Stimulated activated CD8-positive, alpha-beta memory T cell treated with anti-CD3 and anti-CD28 coated beads, Interleukin-15, amount 100 ng/mL, for 1 hour (primary cell): ENCODE results near the gene CYB561A3.

Experiments
- DNase-seq: peaks from one replicate; pipeline ENCODE4 v3.0.0-alpha.2; 2020; ENCODE audit warnings: low read depth

CYB561A3 gene

GRCh38 chr11:61369372-61370348, 8.0 kb upstream of the CYB561A3 start:
- no peak for DNase-seq

- no peak for DNase-seq
Observed at GRCh38 chr11:61368646-61369045, 7.0 kb upstream of the CYB561A3 start.

GRCh38 chr11:61367406-61367805, 5.7 kb upstream of the CYB561A3 start:
- no peak for DNase-seq

- no peak for DNase-seq
Observed at GRCh38 chr11:61364012-61364675, 2.5 kb upstream of the CYB561A3 start.

GRCh38 chr11:61362542-61362875, 827 bp upstream of the CYB561A3 start:
- no peak for DNase-seq

- DNase-seq: no peak
Observed at GRCh38 chr11:61361237-61361740, 393 bp downstream of the CYB561A3 start.

GRCh38 chr11:61359516-61359915, 2.2 kb downstream of the CYB561A3 start:
- no peak for DNase-seq

GRCh38 chr11:61358566-61358965, 3.1 kb downstream of the CYB561A3 start:
- no peak for DNase-seq

GRCh38 chr11:61357894-61358239, 3.8 kb downstream of the CYB561A3 start:
- DNase-seq: no peak

GRCh38 chr11:61357233-61357893, 4.3 kb downstream of the CYB561A3 start:
- DNase-seq: no peak

- no peak for DNase-seq
Observed at GRCh38 chr11:61356706-61357105, 5.0 kb downstream of the CYB561A3 start.

- DNase-seq: no peak
Observed at GRCh38 chr11:61354208-61354607, 7.5 kb downstream of the CYB561A3 start.

GRCh38 chr11:61353131-61354067, 8.3 kb downstream of the CYB561A3 start:
- no peak for DNase-seq

- DNase-seq: no peak
Observed at GRCh38 chr11:61352038-61352437, 9.6 kb downstream of the CYB561A3 start.

- no peak for DNase-seq
Observed at GRCh38 chr11:61350803-61351202, 10.9 kb downstream of the CYB561A3 start.

GRCh38 chr11:61350336-61350735, 11.3 kb downstream of the CYB561A3 start:
- no peak for DNase-seq

GRCh38 chr11:61349916-61350315, 11.8 kb downstream of the CYB561A3 start:
- DNase-seq: no peak

- no peak for DNase-seq
Observed at GRCh38 chr11:61349189-61349751, 12.4 kb downstream of the CYB561A3 start.

GRCh38 chr11:61347916-61348461, 13.7 kb downstream of the CYB561A3 start:
- no peak for DNase-seq

- DNase-seq: no peak
Observed at GRCh38 chr11:61345954-61346843, 15.5 kb downstream of the CYB561A3 start.
